OCI-M2 (cell line): Measurements from ENCODE around the gene MYOM1.
"Not testable (repeated sequence)": the region's sequence is repeated elsewhere in the genome, so short reads cannot be mapped to it uniquely, and the experiment has no call there.

Experiments
- DNase-seq: peaks from one replicate; lab custom pipeline; 2025; ENCODE audit not compliant: unreplicated experiment; lab: John Stamatoyannopoulos, UW

Gene MYOM1

GRCh38 chr18:3221496-3221895 is 1.7 kb upstream of the MYOM1 start:
- DNase-seq: no peak

- not testable (repeated sequence) for DNase-seq
These were observed 1.1 kb upstream of the MYOM1 start for GRCh38 chr18:3220868-3221267.

- no peak for DNase-seq
These were observed 532 bp downstream of the MYOM1 start for GRCh38 chr18:3219241-3219630.

- no peak for DNase-seq
These were observed 949 bp downstream of the MYOM1 start for GRCh38 chr18:3218819-3219218.

GRCh38 chr18:3217948-3218647 is 1.7 kb downstream of the MYOM1 start:
- DNase-seq: no peak

- no peak for DNase-seq
These were observed 2.8 kb downstream of the MYOM1 start for GRCh38 chr18:3216987-3217386.

GRCh38 chr18:3214855-3215637 is 4.7 kb downstream of the MYOM1 start:
- no peak for DNase-seq

GRCh38 chr18:3213300-3214059 is 6.3 kb downstream of the MYOM1 start:
- DNase-seq: no peak

GRCh38 chr18:3212657-3213056 is 7.1 kb downstream of the MYOM1 start:
- no peak for DNase-seq

- DNase-seq: no peak
These were observed 8.4 kb downstream of the MYOM1 start for GRCh38 chr18:3211236-3211992.

GRCh38 chr18:3209859-3210569 is 9.8 kb downstream of the MYOM1 start:
- DNase-seq: no peak

- no peak for DNase-seq
These were observed 12.2 kb downstream of the MYOM1 start for GRCh38 chr18:3207565-3207964.

GRCh38 chr18:3205239-3205638 is 14.5 kb downstream of the MYOM1 start:
- no peak for DNase-seq

GRCh38 chr18:3199942-3200645 is 19.7 kb downstream of the MYOM1 start:
- DNase-seq: no peak

- DNase-seq: not testable (repeated sequence)
These were observed 21.4 kb downstream of the MYOM1 start for GRCh38 chr18:3198260-3198860.

GRCh38 chr18:3194947-3195612 is 24.7 kb downstream of the MYOM1 start:
- no peak for DNase-seq

GRCh38 chr18:3193331-3193730 is 26.4 kb downstream of the MYOM1 start:
- DNase-seq: no peak

GRCh38 chr18:3192752-3193151 is 27.0 kb downstream of the MYOM1 start:
- no peak for DNase-seq

GRCh38 chr18:3192286-3192685 is 27.5 kb downstream of the MYOM1 start:
- no peak for DNase-seq
